ENCODE results near the gene TRAPPC10. TPM values are rescaled to one million over a fixed set of nuclear protein-coding genes. Genes with fewer than 3 reads are reported as not detected.

Gene TRAPPC10
- total RNA-seq, 1 experiment from 2014 or later, result 32.9 TPM

- Histone ChIP-seq H2AK5ac (ENCODE audit: insufficient read length, low read length) (no peak overlapping the region), H3K27me3 (ENCODE audit: insufficient read depth, low read length) (no peaks in the 10 kb centered on the region), H3K79me2 (ENCODE audit: insufficient read depth, low read length) (peaks cover 1% of the 10 kb centered on the region; the same call in 1 of the 2 replicates), H4K20me1 (ENCODE audit: control insufficient read depth, insufficient read depth, insufficient read length) (peaks cover 4% of the 10 kb centered on the region), H2BK5ac (ENCODE audit: insufficient read length, low read length) (no peak overlapping the region), H3K4me2 (ENCODE audit: insufficient read depth, insufficient read length, low read length) (no peak overlapping the region), H3K9me3 (ENCODE audit: control insufficient read depth, low read depth, low read length) (no peaks in the 10 kb centered on the region), H4K8ac (replicated peaks; ENCODE audit: insufficient read length, low read depth, low read length) (no peak overlapping the region), H3K4ac (ENCODE audit: low read depth, low read length) (no peak overlapping the region), H2BK15ac (ENCODE audit: low read depth, low read length) (no peak overlapping the region), H4K91ac (ENCODE audit: insufficient read length, low read depth, low read length) (no peak overlapping the region), H2BK12ac (ENCODE audit: insufficient read length, low read depth, low read length) (no peak overlapping the region), H3K56ac (ENCODE audit: insufficient read length, low read depth, low read length) (no peak overlapping the region), H2BK120ac (ENCODE audit: low read depth, low read length, poor library complexity, severe bottlenecking) (no peak overlapping the region), H3T11ph (ENCODE audit: low read length) (no peak overlapping the region), H3K9ac (ENCODE audit: extremely low read depth, insufficient read length, low read length) (no peak overlapping the region), H2BK20ac (ENCODE audit: low read depth, low read length, poor library complexity, severe bottlenecking) (no peak overlapping the region), H3K4me1 (ENCODE audit: insufficient read depth, low read length) (no peaks in the 10 kb centered on the region), H3K27ac (ENCODE audit: insufficient read length, low read depth, low read length) (no peak overlapping the region), H4K5ac (ENCODE audit: insufficient read length, low read depth, low read length) (no peak overlapping the region), H2AFZ (ENCODE audit: low read length) (no peak overlapping the region), H3K14ac (ENCODE audit: insufficient read depth, low read length) (no peak overlapping the region), H3K23me2 (ENCODE audit: insufficient read length, low read depth, low read length, poor library complexity, severe bottlenecking) (no peaks in the 10 kb centered on the region), H3K18ac (ENCODE audit: insufficient read length, low read depth, low read length) (no peak overlapping the region), H3K79me1 (ENCODE audit: insufficient read depth, low read depth, low read length, poor library complexity, severe bottlenecking) (no peaks in the 10 kb centered on the region), H3K23ac (ENCODE audit: insufficient read length, low read depth, low read length) (no peak overlapping the region)
- H3K9me3 Mint-ChIP-seq, result no peaks in the 10 kb centered on the region
- H3K4me3 Mint-ChIP-seq, result no peak overlapping the region
- peaks cover 0 to 13% (median 12%) of the 10 kb centered on the region in 3 experiments; a peak in 5 of 7 replicates for H3K36me3 Mint-ChIP-seq (ENCODE audit: insufficient read depth in 1 of 3, low read depth in 3 of 3)
- no CpG with 5 or more reads among the region's 5 CpGs for WGBS (ENCODE audit: extremely low coverage, insufficient read length, low lambda C conversion rate)
- TF ChIP-seq CTCF (conservative IDR thresholded peaks at IDR 0.05), result no peak
- H3K4me1 Mint-ChIP-seq, result no peaks in the 10 kb centered on the region
- DNase-seq, result no peak
- H3K27me3 Mint-ChIP-seq (ENCODE audit: low read depth), result no peaks in the 10 kb centered on the region
- peak overlapping the region in 2 of 3 experiments; percentile 8 to 42; a peak in 2 of 7 replicates for H3K27ac Mint-ChIP-seq
Measured at GRCh38 chr21:44049182-44049581, 37.1 kb downstream of the TRAPPC10 start.

Data from H9 (cell line).